GM20431 (cell line): ENCODE measurements around the gene TTC39A.

Experiments used
- in situ Hi-C: fragments of 300-500 bp; cut with MseI, MboI; formaldehyde crosslinking; loops from one replicate; pipeline ENCODE4 v1.15.0; 2020; ENCODE audit warnings: low sequenced_read_pairs; ENCODE audit not compliant: unreplicated experiment

TTC39A gene

GRCh38 chr1:51240084-51240483 lies 90.3 kb downstream of the TTC39A start:
- in situ Hi-C loops, result no loop called here

- in situ Hi-C loops, result no loop called here
Measured at GRCh38 chr1:51238034-51238403, 92.3 kb downstream of the TTC39A start.

- in situ Hi-C loops, result no loop called here
Measured at GRCh38 chr1:51237351-51238033, 92.9 kb downstream of the TTC39A start.
